GM21717 (cell line): ENCODE results near the gene CCDC57.

Experiments used
- ATAC-seq: cut with Tn5 transposase; IDR thresholded peaks from one replicate; pipeline ENCODE4 v1.9.1; 2021; ENCODE audit warnings: mild to moderate bottlenecking, moderate library complexity; ENCODE audit not compliant: unreplicated experiment

Gene CCDC57

DNA sequence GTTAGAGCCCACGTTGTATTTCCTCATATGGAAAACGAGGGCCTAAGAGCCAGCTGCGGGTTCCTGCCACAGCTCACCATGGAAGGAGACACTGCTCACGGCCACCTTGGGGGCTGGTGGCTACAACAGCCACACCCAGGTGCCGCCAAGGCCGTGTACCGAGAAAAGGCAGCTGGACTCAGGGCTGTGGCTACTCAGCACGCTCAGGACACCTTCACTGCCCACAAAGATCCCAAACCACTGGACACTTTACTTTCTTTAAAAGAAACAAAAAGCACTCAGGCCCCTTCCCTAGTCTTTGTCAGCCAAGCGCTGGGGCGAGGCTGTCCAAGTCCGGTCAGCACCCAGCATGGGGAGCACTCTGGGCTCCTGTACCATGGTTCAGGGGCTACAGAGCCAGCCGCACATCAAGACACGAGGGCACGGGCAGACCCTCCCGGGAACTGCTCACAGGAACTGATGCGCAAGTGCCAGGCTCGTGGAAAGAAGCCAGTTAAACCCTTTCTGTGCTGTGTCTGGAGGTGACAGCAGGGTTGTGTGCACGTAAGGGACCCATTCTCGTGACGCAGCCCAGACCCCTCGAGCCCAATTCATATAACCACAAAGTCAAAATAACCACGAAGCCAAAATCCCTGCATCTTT lies 34.7 kb upstream of the CCDC57 start:
- ATAC-seq, result no peak

DNA sequence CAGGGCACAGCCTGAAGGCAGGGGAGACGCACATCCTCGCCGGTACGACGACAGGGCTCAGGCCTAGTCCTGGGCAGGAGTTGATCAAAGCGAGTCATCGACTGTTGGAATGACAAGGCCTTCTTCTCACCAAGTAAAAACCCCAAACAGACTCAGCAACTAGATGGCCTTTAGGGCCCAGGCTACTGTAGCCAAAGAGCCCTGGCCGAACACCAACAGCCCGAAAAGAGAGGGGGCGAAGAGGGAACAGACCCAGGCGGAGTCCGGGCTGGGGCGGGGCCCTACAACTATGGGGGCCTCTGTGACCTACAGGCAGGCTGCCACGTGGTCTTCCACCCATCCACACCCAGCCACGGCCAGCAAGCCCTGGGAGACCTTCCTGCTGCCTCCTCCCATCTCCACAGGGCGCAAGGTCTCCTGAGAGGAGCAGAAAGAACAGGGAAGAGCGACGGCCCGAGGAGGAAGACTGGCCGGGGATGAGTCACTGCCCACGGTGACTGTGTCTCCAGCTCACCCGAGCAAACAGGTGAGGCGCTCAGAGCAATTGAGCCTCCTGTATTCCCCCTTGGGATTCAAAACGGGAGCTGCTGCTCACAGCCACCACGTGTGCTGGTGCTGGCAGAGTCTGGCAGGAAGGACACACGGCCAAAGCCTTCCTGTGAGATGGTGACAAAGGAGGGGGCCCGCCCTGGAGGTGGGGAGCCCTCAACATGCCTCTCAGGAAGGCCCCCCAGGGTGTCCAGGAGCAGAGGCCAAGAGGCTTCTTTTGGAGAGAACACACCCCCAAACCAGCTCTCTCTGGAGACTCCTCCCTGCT lies 33.9 kb upstream of the CCDC57 start:
- no peak for ATAC-seq

DNA sequence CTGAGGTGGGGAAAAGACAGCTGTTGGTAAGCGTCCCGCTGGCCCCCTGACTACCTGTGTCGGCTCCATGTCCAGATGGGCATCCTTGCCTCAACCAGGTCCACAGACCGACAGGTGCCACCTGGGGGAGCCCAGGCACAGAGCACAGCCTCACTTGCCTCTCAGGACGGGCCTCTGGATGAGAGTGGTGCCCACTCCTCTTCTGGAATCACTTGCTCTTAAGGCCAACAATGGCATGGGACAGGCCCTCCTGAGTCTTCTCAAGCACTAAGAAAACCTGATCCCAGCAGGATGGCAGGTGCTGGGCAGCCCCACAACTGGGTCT lies 33.4 kb upstream of the CCDC57 start:
- no peak for ATAC-seq

DNA sequence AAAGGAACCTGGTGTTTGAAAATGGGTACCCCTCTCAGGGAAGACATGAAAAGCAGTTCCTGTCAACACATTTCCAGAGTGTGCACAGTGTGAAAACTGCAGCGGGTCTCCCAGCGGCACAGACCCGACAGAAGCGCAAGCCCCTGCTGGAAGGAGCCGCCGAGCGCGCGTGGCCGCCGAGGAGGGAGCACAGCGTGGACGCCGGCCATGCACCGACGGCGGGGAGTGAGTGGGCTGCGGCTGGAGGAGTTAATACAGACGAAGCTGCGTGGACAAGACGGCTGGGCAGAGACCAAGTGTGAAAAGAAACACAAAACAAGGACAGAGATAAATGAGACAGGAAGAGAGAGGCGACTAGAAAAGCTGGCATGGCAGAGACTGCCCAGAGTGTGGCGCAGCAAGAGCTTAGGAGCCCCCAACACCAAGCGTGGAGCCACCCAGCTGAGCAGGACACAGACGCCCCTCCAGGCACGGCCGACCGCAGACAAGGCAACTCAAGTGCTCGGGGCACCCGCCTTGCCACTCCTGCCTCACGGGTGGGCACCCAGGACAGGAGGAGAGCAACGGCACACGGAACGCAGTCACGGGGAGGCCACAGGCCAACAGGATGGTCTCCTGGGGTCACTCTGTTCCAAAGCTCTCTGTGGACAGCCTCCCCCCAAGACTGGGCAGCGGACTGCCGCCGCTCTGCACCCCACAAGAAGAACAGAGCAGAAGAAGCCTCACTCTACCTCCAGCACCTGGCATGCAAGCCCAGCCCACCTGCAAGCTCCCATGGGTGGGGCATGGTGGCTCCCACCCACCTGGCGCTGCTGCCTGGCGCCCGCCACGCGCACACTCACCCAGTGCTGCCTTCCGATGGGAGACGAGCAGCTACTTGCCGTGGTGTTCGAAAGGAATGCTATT lies 32.7 kb upstream of the CCDC57 start:
- no peak for ATAC-seq

DNA sequence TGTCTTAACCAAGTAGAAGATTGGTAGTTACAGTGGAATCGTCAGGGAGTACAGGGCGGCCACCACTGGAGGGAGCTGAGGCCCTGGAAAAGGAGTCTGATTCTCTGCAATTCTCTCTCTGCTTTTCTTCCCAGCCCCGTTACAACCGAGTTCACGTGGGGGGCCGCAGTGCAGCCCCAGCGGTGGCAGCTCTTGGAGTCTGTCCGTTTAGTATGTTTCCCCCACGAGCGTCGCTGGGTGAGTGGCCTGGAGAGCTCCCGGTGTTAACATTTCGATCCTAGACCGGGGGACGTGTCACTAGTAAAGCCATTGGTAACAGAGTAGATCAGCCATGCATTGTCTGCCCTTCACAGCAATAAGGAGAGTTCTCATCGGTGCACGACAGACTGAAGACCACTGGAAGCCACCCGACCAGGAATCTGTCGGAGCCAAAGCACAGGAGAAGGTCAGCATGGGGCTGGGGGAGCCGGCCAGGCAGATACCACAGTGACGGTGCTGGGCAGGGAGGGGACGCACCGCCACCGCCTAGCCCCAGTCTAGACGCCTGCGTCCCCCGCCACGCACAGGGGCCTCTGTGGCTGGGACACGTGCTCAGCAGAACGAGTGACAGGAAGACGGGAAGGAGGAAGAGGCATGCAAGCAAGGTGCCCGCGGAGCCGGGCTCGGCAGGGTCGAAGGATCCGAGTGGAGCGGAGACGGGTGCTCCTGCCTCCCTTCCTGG lies 31.9 kb upstream of the CCDC57 start:
- ATAC-seq, result no peak

DNA sequence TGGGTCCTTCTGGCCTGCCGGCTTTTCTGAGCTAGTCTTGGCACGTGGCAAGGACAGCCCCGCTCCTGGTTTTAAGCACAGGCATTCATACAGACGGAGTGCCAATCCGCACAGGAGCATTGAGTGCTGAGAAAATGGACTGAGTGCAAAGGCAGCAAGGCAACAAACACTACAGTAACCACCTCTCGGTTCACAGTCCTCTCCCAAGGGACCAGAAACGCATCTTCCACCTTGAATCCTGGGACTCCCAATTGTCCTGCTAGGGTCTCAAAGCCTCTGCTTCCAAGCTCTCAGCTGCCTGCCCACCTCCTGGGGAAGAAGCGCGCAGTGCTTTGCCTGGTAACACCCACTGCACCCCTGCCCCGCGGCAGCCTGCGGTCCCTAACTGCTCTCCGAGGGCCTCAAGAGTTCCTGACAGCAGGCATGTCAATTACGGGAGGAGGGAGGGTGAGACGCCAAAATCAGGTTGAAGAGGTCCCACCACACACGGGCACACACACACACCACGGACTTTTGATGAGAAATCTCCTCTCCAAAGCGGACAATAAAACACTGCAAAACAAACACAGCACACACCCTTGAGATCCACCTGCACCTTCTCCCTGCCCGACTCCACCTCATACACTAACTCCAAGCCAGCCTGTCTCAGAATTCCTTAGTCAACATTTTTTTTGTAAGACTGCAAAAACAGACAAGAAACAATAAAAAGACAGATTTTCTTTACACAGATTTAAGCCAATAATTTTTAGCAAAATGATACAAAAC lies 31.2 kb upstream of the CCDC57 start:
- ATAC-seq, result no peak

DNA sequence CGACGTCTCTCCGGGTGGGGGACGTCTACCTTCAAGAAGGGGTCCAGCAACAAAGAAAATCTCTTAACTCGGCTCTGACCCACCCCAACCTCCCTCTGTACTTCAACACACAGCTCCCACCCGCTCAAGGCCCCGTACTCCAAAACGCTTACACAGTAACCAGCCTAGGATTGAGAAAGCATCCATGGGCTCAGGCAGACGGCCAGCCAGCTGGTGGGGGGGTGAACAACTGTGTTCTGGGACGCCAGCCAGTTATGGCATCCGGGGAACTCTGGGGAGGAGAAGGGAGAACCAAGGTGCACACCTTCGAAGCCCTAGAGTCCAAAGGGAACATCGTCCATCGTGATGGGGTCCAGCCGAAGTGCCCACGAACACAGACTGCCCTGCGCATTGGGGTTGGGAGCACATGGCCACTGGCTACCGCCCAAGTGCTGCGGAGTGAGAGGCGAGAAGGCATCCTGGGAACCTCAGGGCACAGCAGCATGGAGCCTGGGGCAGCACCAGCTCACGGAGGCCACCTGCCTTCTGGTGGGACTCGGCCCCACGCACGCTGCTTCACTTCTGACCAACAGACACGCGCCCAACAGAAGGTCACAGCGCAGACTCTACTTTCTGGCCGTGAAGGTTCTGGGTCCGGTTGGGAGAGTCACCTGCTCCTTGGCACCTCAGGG lies 30.5 kb upstream of the CCDC57 start:
- no peak for ATAC-seq

DNA sequence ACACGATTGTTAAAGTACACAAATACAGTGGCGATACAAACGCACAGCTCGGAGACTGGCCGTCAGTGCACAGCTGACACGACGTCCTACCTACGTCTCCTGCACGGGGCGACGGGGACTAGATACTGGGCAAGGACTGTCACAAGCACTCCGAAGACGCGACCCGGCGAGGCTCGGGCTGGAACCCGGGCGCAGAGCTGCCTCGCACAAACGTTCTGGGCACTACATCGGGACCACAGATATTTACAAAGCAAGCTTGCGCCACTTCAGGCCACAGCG lies 30.0 kb upstream of the CCDC57 start:
- ATAC-seq, result no peak

DNA sequence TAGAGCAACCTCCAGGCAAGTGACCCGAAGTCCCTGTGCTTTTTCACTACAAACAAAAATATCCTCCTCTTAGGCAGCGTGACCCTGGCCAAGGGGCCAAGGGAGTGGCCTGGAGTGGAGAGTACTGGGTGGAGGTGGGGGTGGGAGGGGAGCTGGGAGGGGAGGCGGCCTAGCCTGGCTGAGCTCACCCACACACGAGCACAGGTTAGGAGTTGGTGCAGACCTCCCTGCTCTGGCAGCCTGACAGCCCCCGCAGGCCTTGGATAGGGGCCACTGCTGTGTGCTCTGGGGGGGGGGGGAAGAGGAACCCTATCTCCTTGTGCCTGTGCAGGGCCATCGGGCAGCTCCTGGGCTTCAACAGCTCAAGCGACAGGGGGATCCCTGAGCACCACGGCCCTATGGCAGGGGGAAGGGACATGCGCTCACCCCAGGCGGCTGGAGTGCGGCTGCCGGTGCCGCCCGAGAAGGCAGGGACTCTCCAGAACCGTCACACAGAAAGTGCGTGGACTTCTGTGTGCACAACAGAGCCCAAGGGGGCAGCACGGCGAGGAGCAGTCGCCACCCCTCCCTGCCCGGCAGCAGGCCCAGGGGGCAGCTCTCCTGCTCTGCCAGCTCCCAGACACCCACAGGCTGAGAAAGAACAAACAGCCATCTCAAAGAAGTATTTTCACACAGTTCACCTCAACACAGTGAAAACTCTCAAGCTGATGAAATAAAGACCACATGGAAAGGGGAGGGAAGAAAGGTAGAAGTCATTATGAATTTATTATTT lies 29.5 kb upstream of the CCDC57 start:
- ATAC-seq, result no peak

DNA sequence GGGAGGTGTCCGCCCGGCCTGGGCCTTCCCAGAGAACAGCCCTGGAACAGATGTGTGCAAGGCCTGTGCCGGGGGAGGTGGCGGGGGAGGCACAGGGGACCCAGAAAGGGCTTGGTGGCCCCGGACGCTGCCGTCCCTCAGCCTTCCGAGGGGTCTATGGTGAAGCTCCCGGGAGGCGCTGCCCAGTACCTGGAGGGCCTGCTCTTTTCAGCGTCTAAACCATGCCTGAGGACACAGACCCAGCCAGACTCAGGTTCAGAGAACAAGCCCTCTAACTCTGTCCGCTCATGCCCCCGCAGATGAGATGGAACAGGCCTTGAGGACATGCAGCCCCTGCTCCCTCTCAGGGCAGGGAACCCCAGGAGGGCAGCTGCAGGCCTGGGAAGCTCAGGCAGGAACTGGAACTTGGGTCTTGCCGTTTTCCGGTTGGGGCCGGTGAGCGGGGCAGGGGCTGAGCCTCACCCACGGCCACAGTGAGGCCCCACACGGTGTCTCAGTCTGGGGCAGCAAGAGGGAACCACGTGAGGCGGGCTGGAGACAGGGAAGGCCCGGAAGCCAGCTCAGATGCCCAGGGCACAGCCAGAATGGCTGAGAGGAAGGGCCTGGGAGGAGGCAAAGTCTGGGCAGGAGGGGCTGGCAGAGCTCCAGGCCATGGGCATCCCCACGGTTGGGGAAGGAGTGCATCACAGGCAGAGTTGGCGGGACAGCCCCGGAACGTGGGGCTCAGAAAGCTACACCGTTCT lies 28.7 kb upstream of the CCDC57 start:
- no peak for ATAC-seq

DNA sequence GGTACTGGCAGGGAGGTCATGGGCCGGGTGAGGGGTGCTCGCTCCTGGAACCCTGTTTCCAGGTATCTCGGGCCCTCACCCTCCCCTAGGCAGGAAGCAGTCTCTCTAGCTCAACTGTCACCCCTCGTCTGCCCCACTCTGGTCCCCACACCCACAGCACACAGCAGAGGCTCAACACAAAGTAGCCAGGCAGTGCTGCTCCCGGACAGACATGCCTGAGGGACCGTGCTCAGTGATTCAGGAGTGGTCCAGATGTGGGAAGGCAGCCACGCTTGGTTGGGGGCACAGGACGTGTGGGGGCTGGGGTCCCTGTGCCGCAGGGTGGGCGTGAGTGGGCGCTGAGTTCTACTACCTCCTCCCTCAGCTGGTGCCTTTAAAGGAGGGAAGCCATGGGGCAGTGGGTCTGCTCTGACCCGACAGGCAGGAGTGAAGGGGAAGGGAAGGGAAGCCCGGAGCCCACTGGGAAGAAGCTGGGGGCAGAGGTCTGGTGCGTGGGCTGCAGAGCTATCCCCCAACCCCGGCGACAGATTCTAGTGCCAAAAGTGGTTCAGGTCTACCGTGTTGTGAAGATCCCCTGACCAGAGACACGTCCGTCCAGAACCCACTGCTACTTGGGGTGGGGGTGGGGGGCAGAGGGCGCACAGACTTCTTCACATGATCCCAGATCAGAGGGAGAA lies 28.0 kb upstream of the CCDC57 start:
- no peak for ATAC-seq

DNA sequence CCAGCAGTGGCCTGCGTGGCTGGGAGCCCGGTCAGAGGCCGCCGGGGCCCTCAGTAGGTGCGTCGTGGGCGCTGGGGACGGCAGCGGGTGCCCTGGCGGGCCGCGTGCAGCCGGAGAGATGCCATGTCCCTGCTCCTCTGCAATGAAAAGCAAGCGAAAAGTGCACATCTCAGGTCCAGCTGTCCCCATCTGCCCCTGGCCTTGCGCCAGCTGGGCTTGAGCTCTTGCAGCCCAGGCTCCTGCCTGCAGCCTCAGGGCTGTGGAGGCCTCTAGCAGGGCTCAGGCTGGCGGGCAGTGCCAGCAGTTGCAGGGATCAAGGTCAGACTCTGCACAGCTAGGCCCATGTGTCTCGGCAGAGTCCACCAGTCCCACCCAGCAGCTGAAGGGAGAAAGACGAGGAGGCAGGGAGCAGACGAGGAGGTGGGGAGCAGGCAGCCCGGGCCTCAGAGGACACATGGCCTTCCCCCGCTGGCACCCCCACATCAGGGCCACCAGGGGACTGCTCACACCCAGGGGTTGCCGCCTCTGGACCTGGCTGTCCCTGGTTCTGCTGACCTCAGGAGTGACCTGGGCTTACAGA lies 27.4 kb upstream of the CCDC57 start:
- no peak for ATAC-seq

DNA sequence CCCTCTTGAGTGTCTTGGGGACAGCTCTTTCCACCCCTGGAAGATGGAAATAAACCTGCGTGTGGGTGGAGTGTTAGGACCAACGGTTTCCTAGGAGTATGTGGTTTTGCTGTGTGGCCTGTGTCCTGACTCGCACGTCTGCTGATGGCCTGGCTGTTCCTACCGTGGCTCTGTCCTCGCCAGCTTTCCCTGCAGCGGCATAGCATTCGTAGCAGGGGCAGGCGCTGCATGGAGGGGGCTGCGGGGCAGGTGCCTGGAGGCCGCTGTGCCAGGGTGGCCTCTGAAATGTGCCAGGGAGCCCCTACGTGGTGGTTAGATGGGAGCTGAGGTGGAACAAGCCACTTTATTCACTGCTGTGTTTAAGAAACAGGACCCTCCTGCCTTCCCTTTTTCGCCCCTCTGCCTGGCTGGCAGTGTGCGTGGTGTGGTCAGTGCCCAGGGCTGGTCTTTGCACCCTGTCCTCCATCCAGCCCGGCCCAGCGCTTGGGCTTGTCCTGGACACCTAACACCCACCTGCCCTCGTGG lies 26.8 kb upstream of the CCDC57 start:
- no peak for ATAC-seq

DNA sequence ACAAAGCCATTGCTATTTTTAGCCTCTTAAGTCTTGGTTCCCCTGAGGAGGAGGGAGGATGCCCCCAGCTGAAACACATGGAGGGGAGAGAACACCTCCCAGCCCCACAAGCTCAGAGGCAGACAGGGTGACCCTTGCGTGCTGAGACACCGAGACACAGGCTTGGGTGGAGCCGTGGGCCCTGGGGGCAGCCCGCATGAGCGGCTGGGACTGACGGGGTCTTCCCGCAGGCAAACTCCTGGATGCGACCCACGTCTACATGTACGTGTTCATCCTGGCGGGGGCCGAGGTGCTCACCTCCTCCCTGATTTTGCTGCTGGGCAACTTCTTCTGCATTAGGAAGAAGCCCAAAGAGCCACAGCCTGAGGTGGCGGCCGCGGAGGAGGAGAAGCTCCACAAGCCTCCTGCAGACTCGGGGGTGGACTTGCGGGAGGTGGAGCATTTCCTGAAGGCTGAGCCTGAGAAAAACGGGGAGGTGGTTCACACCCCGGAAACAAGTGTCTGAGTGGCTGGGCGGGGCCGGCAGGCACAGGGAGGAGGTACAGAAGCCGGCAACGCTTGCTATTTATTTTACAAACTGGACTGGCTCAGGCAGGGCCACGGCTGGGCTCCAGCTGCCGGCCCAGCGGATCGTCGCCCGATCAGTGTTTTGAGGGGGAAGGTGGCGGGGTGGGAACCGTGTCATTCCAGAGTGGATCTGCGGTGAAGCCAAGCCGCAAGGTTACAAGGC lies 26.0 kb upstream of the CCDC57 start:
- no peak for ATAC-seq

DNA sequence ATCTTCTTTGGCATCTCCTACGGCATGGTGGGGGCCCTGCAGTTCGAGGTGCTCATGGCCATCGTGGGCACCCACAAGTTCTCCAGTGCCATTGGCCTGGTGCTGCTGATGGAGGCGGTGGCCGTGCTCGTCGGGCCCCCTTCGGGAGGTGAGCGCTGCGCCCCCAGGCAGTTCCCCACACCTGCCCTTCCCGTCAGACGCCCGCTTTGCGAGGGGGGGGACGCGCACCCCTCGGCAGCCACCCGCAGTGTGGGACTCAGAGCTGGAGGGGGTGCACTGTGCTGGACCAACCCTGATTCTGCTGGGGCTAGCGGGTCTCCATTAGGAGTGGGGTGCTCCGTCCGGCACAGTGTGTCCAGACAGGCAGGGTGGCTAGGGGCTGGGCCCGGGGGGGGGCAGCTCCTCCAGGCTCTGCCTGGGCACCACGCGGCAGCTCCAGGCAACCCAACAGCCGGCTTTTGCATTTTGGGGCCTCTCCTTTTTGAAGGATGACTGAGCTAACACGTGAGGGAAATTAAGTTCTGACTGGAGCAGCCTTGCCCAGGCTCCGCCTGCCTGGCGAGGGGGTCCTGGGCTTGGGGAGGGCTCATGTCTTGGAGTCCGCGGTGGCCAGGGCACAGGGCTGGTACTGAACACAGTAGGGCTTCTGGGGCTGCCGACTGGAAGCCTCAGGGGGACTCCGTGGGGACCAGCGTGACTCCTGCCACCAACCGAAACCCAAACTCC lies 25.3 kb upstream of the CCDC57 start:
- no peak for ATAC-seq

DNA sequence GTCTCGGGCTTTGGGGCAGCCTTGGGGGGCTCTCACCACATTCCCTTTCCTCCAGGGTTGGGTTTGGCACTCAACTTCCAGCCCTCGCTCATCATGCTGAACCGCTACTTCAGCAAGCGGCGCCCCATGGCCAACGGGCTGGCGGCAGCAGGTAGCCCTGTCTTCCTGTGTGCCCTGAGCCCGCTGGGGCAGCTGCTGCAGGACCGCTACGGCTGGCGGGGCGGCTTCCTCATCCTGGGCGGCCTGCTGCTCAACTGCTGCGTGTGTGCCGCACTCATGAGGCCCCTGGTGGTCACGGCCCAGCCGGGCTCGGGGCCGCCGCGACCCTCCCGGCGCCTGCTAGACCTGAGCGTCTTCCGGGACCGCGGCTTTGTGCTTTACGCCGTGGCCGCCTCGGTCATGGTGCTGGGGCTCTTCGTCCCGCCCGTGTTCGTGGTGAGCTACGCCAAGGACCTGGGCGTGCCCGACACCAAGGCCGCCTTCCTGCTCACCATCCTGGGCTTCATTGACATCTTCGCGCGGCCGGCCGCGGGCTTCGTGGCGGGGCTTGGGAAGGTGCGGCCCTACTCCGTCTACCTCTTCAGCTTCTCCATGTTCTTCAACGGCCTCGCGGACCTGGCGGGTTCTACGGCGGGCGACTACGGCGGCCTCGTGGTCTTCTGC lies 24.6 kb upstream of the CCDC57 start:
- ATAC-seq, result no peak
